ENCODE results near the gene TUNAR. TPM values are rescaled to one million over a fixed set of nuclear protein-coding genes. Genes with fewer than 3 reads are reported as not detected.

The TUNAR gene
- total RNA-seq, 1 donor from 2014 or later, result not detected

DNA sequence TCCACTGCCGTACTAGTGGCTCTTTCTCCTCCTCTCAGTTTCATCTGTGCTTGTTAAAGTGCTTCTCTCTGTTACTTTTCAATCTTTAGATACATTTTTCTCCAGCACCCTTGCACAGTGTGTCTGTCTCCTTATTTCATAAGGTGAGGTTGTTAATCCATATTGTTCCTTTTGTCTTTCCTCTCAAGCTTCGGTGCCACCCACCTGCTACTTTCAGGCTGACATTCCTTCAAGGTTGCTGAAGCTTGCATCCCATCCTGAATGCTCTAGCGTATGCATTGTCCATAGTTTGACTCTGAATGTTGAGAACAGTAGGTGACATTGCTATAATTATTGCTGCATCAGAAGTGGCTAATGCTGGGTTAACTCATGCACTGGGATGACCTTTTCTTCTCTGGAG, 20.6 kb downstream of the TUNAR start:
- DNase-seq (ENCODE audit: low spot score in 2 of 2, unreplicated experiment in 2 of 2), result no peak
- TF ChIP-seq, protein P1, sequence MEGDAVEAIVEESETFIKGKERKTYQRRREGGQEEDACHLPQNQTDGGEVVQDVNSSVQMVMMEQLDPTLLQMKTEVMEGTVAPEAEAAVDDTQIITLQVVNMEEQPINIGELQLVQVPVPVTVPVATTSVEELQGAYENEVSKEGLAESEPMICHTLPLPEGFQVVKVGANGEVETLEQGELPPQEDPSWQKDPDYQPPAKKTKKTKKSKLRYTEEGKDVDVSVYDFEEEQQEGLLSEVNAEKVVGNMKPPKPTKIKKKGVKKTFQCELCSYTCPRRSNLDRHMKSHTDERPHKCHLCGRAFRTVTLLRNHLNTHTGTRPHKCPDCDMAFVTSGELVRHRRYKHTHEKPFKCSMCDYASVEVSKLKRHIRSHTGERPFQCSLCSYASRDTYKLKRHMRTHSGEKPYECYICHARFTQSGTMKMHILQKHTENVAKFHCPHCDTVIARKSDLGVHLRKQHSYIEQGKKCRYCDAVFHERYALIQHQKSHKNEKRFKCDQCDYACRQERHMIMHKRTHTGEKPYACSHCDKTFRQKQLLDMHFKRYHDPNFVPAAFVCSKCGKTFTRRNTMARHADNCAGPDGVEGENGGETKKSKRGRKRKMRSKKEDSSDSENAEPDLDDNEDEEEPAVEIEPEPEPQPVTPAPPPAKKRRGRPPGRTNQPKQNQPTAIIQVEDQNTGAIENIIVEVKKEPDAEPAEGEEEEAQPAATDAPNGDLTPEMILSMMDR (IDR thresholded peaks at IDR 0.05; ENCODE audit: unreplicated experiment), result no peak
- Mint-ChIP-seq H3K4me1 (no peaks in the 10 kb centered on the region), H3K36me3 (no peaks in the 10 kb centered on the region), H3K4me3 (no peak overlapping the region), H3K27me3 (ENCODE audit: low read depth) (peaks cover 87% of the 10 kb centered on the region), H3K27ac (no peak overlapping the region), H3K9me3 (no peaks in the 10 kb centered on the region)

DNA sequence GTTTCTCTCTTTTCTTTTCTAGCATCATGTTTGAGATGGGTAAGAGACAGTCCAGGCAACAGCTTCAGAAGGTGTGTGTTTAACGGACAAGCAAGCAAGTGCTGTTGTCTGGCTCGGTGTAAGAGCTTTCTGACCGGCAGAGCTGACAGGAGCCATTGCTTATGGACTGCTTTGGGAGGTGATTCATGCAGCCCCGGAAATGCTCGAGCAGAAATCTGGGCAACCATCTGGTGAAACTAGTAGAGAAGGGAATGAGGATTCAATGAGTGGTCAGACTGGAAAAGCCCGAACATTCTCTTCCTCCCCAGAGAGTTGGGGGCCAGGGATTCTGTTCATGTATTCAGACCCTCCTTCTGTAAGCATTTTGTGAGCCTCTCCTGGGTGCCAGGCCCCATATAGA, 24.4 kb downstream of the TUNAR start:
- no peaks in the 10 kb centered on the region for H3K9me3 Mint-ChIP-seq
- no peak overlapping the region for H3K27ac Mint-ChIP-seq
- no peaks in the 10 kb centered on the region for H3K36me3 Mint-ChIP-seq
- no peak for DNase-seq (ENCODE audit: low spot score in 2 of 2, unreplicated experiment in 2 of 2)
- H3K4me1 Mint-ChIP-seq, result no peaks in the 10 kb centered on the region
- H3K4me3 Mint-ChIP-seq, result no peak overlapping the region
- H3K27me3 Mint-ChIP-seq (ENCODE audit: low read depth), result peaks cover 78% of the 10 kb centered on the region
- TF ChIP-seq, protein P1 (IDR thresholded peaks at IDR 0.05; ENCODE audit: unreplicated experiment), result no peak

DNA sequence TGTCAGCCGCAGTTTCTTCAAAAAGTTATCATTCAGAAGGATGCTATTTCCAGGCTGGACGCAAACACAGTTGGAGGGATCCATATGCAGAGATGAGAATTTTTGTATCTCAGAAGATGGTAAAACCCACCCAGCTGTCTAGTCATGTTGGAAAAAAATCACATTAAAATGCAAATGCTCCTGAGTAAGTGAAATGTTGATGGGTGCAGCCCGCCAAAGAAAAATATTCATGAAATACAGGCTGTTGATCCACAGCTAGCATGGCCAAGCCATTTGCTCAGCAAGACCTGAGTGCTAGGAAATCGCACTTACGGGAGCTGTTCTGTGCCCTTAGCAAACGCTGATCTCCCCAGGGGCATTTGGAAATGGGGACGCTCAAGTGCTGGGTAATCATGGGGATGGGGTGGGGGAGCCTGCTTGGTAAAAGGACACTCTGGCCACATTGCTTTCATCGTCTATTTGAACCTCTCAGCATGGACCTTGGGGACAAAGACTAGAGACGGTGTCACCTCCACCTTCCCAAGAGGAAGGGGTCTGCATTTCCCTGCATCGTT, 25.7 kb downstream of the TUNAR start:
- Mint-ChIP-seq H3K27me3 (ENCODE audit: low read depth) (peaks cover 77% of the 10 kb centered on the region), H3K4me1 (no peaks in the 10 kb centered on the region), H3K4me3 (no peak overlapping the region), H3K27ac (no peak overlapping the region), H3K9me3 (no peaks in the 10 kb centered on the region), H3K36me3 (no peaks in the 10 kb centered on the region)
- DNase-seq (ENCODE audit: low spot score in 2 of 2, unreplicated experiment in 2 of 2), result no peak
- TF ChIP-seq, protein P1 (IDR thresholded peaks at IDR 0.05; ENCODE audit: unreplicated experiment), result no peak

DNA sequence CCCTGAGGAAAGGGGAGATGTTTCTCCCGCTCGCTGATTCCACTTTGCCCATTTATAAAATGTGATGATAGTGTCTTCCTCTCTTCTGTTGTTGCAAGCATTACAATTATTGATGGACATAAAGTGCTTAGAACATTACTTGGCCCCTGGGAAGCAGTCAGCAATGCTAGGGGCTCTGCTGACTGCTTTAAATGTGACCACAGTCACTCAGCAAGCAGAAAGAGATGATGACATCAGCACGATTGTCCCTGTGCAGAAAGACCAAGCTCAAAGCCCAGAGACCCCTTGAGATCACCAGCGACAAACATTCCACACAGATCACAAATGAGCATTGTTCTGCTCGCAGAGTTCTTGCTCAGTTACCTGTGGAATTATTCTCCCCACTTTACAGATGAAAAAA, 26.5 kb downstream of the TUNAR start:
- H3K4me1 Mint-ChIP-seq, result no peaks in the 10 kb centered on the region
- H3K4me3 Mint-ChIP-seq, result no peak overlapping the region
- no peak overlapping the region for H3K27ac Mint-ChIP-seq
- peaks cover 74% of the 10 kb centered on the region for H3K27me3 Mint-ChIP-seq (ENCODE audit: low read depth)
- H3K9me3 Mint-ChIP-seq, result no peaks in the 10 kb centered on the region
- no peaks in the 10 kb centered on the region for H3K36me3 Mint-ChIP-seq
- TF ChIP-seq, protein P1 (IDR thresholded peaks at IDR 0.05; ENCODE audit: unreplicated experiment), result no peak
- no peak for DNase-seq (ENCODE audit: low spot score in 2 of 2, unreplicated experiment in 2 of 2)

DNA sequence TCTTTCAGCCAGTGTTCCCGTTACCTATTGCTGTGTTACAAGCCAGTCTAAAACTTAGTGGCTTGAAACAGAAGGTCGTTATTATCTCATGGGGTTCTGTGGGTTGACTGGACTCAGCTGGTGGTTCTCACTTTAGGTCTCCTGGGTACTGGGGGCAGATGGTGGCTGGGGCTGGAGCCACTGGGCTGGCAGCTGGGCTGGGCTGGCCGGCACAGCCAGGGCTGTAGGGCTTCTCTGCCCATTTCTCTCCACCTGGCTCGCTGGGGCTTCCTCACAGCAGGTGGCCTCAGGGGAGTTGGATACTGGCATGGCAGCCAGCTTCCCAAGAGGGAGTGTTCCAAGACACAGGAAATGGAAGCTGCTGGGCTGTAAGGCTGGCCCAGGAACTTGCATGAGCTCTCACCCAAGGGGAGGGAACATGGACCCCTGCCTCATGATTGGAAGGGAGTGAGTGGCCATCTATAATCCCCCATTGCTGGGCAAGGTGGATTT, 27.0 kb downstream of the TUNAR start:
- no peak for DNase-seq (ENCODE audit: low spot score in 2 of 2, unreplicated experiment in 2 of 2)
- H3K4me3 Mint-ChIP-seq, result no peak overlapping the region
- no peak overlapping the region for H3K27ac Mint-ChIP-seq
- no peaks in the 10 kb centered on the region for H3K36me3 Mint-ChIP-seq
- H3K4me1 Mint-ChIP-seq, result no peaks in the 10 kb centered on the region
- TF ChIP-seq, protein P1 (IDR thresholded peaks at IDR 0.05; ENCODE audit: unreplicated experiment), result no peak
- H3K9me3 Mint-ChIP-seq, result no peaks in the 10 kb centered on the region
- H3K27me3 Mint-ChIP-seq (ENCODE audit: low read depth), result peaks cover 69% of the 10 kb centered on the region

DNA sequence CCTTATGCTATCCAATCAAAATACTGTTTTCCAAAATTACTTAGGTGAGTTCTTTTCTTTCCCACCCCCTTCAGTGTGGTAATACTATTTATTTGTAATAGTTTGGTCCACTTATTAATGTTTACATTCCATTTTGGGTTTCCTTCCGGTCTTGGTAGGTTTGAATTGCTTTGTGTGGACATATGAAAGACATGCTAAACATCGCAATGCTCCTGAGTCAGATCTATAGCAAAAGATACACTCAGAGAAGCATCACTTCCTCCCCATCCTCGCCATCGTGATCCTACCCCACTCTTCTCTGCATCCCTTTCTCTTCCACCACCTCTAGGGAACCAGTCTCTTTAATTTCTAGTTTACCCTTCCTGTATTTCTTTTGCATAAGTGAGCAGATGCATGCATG, 30.0 kb downstream of the TUNAR start:
- TF ChIP-seq, protein P1 (IDR thresholded peaks at IDR 0.05; ENCODE audit: unreplicated experiment), result no peak
- no peak for DNase-seq (ENCODE audit: low spot score in 2 of 2, unreplicated experiment in 2 of 2)
- Mint-ChIP-seq H3K4me3 (no peak overlapping the region), H3K36me3 (no peaks in the 10 kb centered on the region), H3K9me3 (no peaks in the 10 kb centered on the region), H3K27ac (no peak overlapping the region), H3K27me3 (ENCODE audit: low read depth) (peaks cover 58% of the 10 kb centered on the region), H3K4me1 (no peaks in the 10 kb centered on the region)
